ENCODE measurements around the gene GPC6.

GPC6 gene

DNA sequence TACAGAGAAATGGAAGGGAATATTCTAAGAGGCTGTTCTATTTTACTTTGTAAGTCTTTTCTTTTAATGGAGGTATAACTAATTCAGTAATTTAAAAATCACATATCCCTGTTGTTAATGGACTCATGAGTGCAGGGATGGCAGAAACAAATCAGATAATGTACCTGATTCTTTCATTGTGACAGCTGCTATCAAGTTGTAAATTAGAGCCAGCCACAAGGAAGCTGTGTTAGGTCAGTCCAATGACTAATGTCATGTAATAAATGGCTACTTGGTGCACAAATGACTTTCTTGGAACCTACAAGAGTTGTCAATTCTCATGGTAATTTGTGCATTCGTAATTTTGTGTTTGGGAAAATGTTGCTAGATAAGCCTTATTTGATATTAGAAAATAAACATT is 806.5 kb downstream of the GPC6 start:
- Histone ChIP-seq H3K27me3 (ENCODE audit: low read depth, low read length) (no peaks in the 10 kb centered on the region), H3K4me1 (ENCODE audit: low read length) (no peaks in the 10 kb centered on the region), H3K4me3 (ENCODE audit: low read length) (no peak overlapping the region), H2AFZ (ENCODE audit: low read depth, low read length) (no peak overlapping the region), H3K27ac (ENCODE audit: low read length) (no peak overlapping the region), H3K9me3 (ENCODE audit: insufficient read depth, low read length) (no peaks in the 10 kb centered on the region), H3K4me2 (ENCODE audit: low read length) (no peak overlapping the region), H3K9ac (ENCODE audit: low read length) (no peak overlapping the region), H4K20me1 (ENCODE audit: insufficient read depth, low read length) (no peaks in the 10 kb centered on the region), H3K36me3 (replicated peaks; ENCODE audit: low read depth, low read length) (no peaks in the 10 kb centered on the region), H3K79me2 (ENCODE audit: low read length) (no peaks in the 10 kb centered on the region)
- TF ChIP-seq EZH2phosphoT487 (IDR thresholded peaks at IDR 0.05; ENCODE audit: low read depth): no peak
- TF ChIP-seq, protein P1, sequence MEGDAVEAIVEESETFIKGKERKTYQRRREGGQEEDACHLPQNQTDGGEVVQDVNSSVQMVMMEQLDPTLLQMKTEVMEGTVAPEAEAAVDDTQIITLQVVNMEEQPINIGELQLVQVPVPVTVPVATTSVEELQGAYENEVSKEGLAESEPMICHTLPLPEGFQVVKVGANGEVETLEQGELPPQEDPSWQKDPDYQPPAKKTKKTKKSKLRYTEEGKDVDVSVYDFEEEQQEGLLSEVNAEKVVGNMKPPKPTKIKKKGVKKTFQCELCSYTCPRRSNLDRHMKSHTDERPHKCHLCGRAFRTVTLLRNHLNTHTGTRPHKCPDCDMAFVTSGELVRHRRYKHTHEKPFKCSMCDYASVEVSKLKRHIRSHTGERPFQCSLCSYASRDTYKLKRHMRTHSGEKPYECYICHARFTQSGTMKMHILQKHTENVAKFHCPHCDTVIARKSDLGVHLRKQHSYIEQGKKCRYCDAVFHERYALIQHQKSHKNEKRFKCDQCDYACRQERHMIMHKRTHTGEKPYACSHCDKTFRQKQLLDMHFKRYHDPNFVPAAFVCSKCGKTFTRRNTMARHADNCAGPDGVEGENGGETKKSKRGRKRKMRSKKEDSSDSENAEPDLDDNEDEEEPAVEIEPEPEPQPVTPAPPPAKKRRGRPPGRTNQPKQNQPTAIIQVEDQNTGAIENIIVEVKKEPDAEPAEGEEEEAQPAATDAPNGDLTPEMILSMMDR (IDR thresholded peaks at IDR 0.05; ENCODE audit: low read depth, low read length): no peak

DNA sequence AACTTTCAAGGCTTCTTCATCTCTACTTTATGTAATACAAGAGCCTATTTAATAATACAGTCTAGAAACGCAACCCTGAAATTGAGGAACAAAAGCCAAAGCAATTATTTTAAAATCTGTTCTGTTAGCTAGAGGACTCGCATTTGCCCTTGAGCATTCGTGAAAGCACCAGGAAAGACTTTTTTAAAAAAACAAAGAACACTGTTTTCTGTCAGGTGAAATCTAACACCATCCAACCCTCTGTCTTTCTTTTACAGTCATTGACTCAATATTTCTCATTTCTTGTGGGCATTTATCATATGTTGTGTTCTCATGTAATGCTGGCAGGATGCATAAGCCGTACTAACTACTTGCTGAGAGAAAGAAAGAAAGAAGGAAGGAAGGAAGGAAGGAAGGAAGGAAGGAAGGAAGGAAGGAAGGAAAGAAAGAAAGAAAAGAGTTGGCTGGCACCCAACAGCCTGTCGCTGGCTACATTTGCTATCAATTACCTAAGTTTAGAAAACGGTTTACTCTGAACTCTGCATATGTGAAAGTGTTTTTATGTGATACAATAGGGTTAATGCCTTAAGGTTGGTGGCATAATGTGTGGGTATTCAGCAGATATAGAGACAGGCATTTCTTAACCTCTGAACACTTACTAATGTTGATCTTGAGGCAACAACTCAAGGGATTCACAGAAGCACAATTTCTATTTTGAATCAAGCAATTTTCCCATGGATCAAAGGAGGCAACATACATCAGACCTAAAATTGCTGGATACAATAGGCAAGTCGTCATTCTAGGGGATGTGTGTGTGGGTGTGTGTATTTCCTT is 807.4 kb downstream of the GPC6 start:
- H3K36me3 ChIP-seq (replicated peaks; ENCODE audit: low read depth, low read length): no peaks in the 10 kb centered on the region
- H3K4me1 ChIP-seq (ENCODE audit: low read length): no peaks in the 10 kb centered on the region
- TF ChIP-seq EZH2phosphoT487 (IDR thresholded peaks at IDR 0.05; ENCODE audit: low read depth): no peak
- TF ChIP-seq, protein P1 (IDR thresholded peaks at IDR 0.05; ENCODE audit: low read depth, low read length): no peak
- H3K9ac ChIP-seq (ENCODE audit: low read length): no peak overlapping the region
- no peaks in the 10 kb centered on the region for H3K79me2 ChIP-seq (ENCODE audit: low read length)
- no peaks in the 10 kb centered on the region for H4K20me1 ChIP-seq (ENCODE audit: insufficient read depth, low read length)
- no peak overlapping the region for H3K27ac ChIP-seq (ENCODE audit: low read length)
- no peaks in the 10 kb centered on the region for H3K9me3 ChIP-seq (ENCODE audit: insufficient read depth, low read length)
- no peak overlapping the region for H3K4me3 ChIP-seq (ENCODE audit: low read length)
- no peak overlapping the region for H2AFZ ChIP-seq (ENCODE audit: low read depth, low read length)
- H3K27me3 ChIP-seq (ENCODE audit: low read depth, low read length): no peaks in the 10 kb centered on the region
- H3K4me2 ChIP-seq (ENCODE audit: low read length): no peak overlapping the region

DNA sequence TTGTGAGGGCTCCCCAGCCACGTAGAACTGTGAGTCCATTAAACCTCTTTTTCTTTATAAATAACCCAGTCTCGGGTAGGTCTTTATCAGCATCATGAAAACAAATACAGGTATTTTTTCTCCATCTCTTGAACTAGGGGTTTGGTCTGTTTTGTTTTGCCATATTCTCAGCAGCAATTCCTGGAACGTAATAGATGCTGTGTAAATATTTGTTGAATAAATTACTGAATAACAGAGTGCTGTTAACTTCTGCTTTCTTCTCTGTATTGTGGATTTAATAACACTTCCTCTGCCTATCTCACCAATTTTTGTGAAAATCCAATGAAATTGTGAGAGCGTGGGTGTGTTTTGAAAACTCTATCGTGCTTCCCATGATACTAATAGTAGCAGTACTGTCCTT is 823.4 kb downstream of the GPC6 start:
- H3K9me3 ChIP-seq (ENCODE audit: insufficient read depth, low read length): no peaks in the 10 kb centered on the region

DNA sequence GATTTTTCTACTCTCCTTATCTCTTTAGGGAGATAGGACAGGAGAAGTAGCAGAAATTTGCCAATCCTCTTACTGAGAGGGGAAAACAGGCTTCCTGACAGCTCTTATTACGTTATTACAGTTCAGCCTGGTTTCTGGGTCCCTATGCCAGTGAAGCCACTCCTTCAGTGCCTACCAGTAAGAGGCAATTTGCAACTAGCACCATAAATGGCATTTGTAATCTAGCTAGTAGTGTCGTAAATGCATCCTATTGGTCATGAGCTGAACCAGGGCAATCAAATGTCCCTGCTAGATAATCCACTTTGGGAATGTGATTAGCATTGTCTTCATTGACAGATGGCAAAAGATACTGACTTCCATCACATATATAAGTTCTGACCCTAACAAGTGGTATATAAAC is 824.1 kb downstream of the GPC6 start:
- H3K4me2 ChIP-seq (ENCODE audit: low read length): no peak overlapping the region
- no peak overlapping the region for H3K27ac ChIP-seq (ENCODE audit: low read length)
- H3K36me3 ChIP-seq (replicated peaks; ENCODE audit: low read depth, low read length): no peaks in the 10 kb centered on the region
- no peak for TF ChIP-seq EZH2phosphoT487 (IDR thresholded peaks at IDR 0.05; ENCODE audit: low read depth)
- TF ChIP-seq, protein P1 (IDR thresholded peaks at IDR 0.05; ENCODE audit: low read depth, low read length): no peak
- no peak overlapping the region for H2AFZ ChIP-seq (ENCODE audit: low read depth, low read length)
- H3K9ac ChIP-seq (ENCODE audit: low read length): no peak overlapping the region
- H3K9me3 ChIP-seq (ENCODE audit: insufficient read depth, low read length): no peaks in the 10 kb centered on the region
- no peaks in the 10 kb centered on the region for H4K20me1 ChIP-seq (ENCODE audit: insufficient read depth, low read length)
- 0 out of 2 replicates have a peak, but pooled peaks cover 5% of the 10 kb centered on the region for H3K4me1 ChIP-seq (ENCODE audit: low read length)
- no peak overlapping the region for H3K4me3 ChIP-seq (ENCODE audit: low read length)
- no peaks in the 10 kb centered on the region for H3K79me2 ChIP-seq (ENCODE audit: low read length)
- no peaks in the 10 kb centered on the region for H3K27me3 ChIP-seq (ENCODE audit: low read depth, low read length)

More for the DNA sequence above, 823.4 kb downstream of the GPC6 start:
- Histone ChIP-seq H3K9ac (ENCODE audit: low read length) (no peak overlapping the region), H3K36me3 (replicated peaks; ENCODE audit: low read depth, low read length) (no peaks in the 10 kb centered on the region), H3K27ac (ENCODE audit: low read length) (no peak overlapping the region), H3K4me3 (ENCODE audit: low read length) (no peak overlapping the region), H4K20me1 (ENCODE audit: insufficient read depth, low read length) (no peaks in the 10 kb centered on the region), H3K79me2 (ENCODE audit: low read length) (no peaks in the 10 kb centered on the region), H3K4me1 (ENCODE audit: low read length) (0 out of 2 replicates have a peak, but pooled peaks cover 5% of the 10 kb centered on the region), H2AFZ (ENCODE audit: low read depth, low read length) (no peak overlapping the region), H3K4me2 (ENCODE audit: low read length) (no peak overlapping the region), H3K27me3 (ENCODE audit: low read depth, low read length) (no peaks in the 10 kb centered on the region)
- no peak for TF ChIP-seq EZH2phosphoT487 (IDR thresholded peaks at IDR 0.05; ENCODE audit: low read depth)
- TF ChIP-seq, protein P1 (IDR thresholded peaks at IDR 0.05; ENCODE audit: low read depth, low read length): no peak
